Stimulated activated naive CD4-positive, alpha-beta T cell (primary cell): ENCODE measurements around the gene ELAVL1.
"Not testable (repeated sequence)": the region's sequence is repeated elsewhere in the genome, so short reads cannot be mapped to it uniquely, and the experiment has no call there.

ENCODE experiments used
- DNase-seq, 6 experiments: peaks; one replicate each; lab custom pipeline; 2025; lab: John Stamatoyannopoulos, UW

ELAVL1 gene

DNA sequence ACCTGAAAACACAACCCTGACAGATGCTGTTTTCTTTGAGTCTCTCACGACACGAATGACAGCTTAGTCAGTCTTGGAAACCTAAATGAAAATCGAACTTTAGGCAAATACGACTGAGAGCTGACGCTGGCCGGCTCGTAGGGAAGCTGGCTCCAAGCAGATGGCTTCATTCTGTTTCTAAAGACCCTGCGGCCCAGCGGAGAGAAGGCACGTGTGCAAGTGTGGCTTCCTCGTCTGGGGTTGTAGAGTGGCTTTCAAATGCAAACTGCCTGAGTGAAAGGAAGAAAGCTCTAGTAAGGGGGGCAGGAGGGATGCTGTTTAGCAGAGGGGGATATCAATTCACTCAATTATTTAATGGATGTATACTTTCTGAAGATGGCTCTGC is 35.9 kb downstream of the ELAVL1 start:
- no peak for DNase-seq

DNA sequence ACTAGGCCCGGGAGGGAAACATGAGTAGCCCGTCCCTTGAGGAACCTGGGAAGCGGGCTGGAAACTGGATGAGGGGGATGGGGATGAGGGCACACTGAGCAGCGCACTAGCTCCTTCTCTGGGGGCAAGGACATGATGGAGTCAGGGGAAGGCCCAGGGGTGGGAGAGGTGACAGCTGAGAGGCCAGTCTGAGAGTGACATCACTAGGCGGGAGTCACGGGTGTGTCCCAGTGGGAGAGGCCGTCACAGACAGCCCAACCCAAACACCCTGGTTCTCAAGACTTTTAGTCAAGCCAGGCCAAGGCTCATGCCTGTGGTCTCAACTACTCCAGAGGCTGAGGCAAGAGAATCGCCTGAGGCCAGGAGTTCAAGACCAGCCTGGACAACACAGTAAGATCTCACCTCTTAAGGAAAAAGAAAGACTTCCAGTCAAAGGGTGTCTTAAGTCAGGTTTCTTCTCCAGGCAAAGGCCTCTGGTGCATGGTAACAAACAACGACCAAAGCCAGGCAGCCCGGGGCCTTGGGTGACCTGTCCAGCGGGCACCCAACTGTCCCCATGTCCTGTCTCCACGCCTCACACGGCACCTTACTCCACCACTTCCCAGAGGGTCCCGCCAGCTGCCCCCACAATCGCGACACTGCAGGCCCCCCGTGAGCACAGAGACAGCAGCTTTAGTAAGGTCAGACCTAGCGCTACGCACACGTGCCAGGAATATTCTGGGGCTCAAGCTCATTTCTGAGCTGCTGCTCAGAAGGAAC is 36.5 kb downstream of the ELAVL1 start:
- no peak for DNase-seq

DNA sequence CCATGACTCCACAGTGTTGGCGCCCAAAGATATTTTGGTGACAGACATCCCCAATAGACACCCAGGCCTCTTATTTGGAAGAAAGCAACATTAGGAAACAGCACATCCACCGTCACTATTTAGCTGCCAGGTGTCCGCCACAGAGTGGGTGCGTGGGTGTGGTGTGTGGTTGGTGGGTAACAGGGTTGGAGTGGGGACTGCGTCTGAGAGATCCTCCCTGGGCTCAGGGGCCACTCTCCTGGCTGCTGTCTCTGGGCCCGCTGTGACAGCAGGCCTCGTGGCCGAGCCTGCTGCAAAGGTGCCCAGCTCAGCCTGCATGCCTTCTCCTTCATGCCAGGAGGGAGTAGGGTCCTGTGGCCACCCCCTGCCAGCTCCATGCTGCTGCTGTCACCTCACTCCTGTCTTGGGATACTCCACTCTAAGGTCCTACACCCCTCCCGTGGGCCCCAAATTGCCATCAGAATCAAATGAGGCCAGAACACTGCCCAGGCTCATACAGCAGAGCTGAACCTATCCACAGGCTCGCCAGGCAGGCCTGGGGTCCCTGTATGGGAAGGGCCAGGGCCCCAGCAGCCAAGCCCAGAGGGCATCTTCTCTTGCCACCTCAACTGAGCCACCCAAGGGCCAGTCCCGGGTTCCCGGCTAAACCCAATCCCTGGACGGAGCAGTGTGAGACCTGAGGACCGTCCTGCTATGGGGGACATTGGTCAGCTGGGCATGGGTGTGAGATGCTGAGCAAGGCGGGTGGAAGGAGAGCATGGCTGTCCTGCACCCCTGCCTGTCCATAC is 37.2 kb downstream of the ELAVL1 start:
- no peak for DNase-seq

DNA sequence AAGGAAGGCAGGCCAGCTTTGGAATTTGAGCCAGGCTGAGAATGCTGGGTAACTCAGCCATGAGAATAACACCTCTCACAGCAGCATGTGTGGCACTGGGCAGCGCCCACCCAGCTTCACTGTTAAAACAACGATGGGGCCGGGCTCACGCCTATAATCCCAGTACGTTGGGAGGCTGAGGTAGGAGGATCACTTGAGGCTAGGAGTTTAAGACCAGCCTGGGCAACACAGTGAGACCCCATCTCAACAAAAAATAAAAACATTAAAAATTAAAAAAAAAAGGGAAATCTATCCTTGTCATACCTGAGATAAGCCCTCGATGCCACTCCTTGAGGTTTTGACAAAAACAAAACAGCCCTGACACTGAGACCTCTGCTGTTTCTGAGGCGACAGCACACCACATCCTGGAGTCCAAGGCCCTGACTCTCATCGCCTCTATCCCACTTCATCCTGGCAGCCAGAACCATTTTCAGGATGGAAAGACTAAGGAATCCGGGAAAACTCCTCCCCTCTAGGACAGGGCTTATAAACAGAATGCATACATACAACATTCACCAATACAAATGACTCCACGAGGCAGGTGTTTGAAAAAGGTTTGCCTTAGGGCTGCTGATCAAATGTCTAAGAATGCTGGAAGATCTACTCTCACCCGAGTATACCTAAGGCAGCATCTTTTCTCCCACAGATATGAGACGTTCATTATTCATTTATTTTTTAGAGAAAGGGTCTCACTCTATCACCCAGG is 39.3 kb downstream of the ELAVL1 start:
- DNase-seq: no peak

DNA sequence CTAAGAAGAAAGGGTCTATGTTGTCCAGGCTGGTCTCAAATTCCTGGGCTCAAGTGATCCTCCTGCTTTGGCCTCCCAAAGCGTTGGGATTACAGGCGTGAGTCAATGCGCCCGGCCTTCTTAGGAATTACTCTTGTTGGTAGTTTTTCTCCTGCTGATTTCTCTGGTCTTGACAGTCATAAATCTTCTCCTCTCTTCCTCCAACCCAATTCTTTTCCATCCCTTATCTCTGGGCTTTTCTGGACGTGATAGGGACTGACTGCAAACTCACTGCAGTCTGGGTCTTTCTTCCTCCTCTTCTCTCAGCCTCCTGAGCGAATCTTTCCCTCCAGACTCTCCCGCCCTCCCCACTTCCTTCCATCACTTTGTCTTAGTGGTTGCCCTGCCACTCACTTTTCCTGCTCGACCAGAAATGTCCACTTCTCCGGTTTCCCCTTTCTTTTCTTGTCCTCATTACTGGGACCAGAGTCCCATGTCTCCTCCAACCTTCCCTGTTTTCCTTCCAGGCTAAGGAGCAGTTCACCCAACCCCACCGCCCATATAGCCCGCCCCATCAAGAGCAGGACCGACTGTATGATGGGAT is 40.1 kb downstream of the ELAVL1 start:
- DNase-seq: no peak

DNA sequence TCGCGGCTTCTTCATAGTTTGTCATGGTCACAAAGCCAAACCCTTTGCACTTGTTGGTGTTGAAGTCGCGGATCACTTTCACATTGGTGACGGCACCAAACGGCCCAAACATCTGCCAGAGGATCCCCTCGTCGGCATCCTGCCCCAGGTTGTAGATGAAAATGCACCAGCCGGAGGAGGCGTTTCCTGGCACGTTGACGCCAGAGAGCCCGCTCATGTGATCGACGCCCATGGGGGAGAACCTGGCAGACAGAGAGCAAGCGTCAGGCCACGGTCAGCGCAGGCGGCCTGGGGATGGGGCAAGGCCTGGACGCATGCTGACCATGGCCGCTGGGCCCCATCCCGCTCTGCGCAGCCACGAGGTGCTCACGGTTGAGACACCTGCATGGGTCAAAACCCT is 41.9 kb downstream of the ELAVL1 start:
- no peak for DNase-seq

DNA sequence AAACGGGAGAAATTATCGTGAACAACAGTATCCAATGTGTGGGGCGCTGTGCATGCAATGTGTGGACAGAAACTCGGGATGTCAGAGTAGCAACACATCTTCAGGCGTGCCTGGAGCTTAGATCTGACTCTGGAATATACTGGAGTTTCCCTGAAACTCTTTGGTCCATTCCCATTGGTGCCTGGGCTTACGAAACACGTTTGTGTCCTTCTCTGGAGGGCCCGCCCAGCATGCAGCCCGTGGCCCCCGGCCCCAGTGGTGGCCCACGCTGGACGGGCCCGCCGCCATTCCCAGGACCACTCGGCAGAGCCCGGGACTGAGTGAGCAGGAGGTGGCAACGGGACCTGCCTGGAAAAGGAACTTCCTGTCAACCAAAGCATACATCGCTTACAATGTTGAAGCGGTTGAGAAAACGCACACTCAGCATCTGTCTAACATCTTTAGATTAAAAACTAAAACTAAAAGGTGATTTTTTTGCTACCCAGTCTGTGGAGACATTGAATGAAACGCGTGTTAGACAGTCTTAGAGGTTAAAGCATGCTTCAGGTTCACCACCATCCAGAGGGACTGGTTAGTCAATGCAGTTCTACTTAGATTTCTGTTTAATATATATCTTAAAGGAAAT is 42.7 kb downstream of the ELAVL1 start:
- no peak for DNase-seq

DNA sequence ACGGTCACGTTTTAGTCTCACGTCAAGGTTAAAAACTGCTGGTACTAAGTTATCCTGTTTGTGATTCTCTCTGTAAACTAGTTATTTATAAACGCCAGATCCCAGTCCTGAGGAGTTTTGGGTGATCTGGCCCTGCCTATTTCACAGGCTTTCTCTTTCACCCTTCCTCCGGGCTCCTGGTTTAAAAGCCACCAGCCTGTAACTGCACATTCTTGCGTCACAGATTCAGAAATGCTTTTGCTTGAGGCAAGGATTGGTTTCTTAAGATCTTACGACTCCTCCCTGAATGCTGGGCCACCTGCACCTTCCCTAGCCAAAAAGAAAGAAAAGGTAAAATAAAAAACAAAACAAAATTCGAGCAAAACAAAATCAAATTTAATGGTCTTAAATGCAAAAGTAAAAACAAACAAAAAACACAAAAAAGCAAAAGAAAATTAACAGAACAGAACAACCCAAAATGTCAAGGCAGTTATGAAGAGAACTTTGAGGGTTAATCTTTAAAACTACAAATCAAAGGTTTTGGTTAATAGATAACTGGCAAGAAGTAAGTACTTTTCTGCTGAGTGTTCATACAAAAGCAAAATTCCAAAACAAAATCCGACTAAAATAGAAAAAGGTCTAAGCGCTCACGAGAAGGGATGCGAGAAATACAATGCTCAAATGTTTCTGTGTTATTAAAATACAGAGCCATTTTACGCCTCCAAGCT is 43.4 kb downstream of the ELAVL1 start:
- DNase-seq: no peak

DNA sequence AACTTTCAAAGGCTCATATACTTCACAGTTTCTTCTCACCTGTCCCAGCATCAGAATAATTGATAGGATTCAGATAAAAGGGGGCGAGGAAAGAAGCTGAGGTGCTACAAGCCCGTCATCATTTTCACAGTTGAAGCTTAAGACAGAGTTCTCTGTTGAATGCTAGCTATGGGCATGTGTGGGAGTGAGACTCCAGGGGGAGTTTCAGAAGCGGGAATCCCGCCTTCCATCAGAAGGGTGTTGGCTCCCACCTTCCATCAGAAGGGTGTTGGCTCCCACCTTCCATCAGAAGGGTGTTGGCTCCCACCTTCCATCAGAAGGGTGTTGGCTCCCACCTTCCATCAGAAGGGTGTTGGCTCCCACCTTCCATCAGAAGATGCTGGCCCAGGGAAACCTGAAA is 44.4 kb downstream of the ELAVL1 start:
- not testable (repeated sequence) for DNase-seq

DNA sequence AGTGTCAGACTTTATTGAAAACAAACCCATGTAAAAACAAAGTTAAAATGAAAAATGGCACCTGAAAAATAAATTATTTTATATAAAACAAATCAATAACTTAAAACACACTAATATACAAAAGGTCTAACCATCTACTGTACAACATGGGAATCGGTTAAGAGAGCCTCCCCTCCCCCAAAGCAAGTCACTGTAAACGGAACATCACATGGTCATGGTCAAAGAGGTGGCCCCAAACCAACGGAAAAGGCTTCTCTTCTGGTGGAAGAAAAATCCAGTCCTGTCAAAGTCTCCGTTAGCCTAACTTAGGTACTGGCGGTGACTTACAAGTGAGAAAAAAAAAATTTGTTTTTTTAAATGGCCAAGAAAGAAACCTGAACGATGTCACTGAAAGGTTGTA is 46.2 kb downstream of the ELAVL1 start:
- DNase-seq: no peak

DNA sequence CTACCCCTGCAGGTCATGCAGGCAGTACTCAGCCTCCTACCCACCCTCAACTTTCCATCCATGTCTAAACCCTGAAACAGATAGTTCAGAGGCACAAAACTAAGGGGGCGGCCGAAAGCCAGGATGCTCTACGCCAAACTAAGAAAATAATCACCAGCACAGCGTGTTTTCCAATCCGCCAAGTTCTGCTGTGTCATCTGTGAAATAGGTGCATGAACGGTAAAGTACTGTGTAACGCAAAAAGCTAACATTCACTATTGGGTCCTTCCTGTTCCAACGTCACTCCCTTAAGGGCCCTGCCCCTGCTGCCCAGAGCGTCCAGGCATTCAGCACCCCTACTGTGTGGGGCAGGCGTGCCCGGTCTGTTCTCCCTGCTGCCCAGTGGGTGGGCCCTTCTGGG is 49.7 kb downstream of the ELAVL1 start:
- no peak for DNase-seq

DNA sequence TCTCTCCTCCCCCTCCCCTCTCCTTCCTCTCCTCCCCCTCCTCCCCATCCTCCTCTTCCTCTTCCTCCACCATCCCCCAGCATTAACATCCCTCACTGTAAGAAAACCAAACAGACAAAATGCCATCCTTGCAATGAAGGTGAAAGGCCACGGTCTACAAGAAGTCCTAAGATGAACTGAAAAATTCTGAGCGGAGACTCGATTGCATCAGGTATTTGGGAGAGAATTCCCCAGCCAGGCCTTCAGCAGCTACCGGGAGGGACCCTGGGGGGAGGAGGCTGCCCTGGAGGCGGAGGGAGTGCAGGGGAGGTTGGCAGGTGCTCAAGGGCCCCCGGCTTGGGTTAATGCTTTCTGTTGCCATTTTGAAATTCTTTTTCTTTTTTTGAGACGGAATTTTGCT is 51.9 kb downstream of the ELAVL1 start:
- DNase-seq: no peak

DNA sequence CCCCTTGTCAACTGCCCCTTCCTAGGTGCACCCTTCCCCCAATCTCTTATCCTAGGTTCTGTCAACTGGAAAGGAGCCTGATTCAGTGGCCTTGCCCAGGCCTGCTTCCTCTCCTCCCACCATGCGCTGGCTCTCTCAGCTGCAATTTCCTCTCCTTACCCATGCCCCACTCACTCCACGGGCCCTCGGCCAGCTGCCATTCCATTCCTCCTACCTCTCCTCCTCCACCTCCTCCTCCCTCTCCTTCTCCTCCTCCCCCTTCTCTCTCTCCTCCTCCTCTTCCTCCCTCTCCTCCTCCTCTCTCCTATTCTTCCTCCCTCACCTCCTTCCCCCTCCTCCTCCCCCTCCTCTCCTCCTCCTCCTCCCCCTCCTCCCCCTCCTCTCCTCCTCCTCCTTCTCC is 52.4 kb downstream of the ELAVL1 start:
- no peak for DNase-seq

DNA sequence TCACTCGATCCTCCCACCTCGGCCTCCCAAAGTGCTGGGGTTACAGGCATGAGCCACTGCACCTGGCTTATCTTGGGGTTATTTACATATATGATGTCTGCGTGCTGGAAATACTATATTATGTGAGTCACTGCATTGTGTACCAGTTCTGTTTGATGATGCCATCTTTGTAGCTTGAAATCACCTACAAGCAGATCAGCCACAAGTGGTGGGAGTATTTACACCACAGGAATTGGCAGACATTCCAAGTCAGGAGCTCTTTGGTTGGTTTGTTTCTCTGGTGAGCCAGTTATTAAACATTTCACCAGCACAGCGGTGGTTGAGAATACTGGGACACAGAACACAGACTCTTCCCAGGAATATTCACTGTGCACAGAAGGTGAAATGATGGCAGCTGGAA is 57.5 kb downstream of the ELAVL1 start:
- no peak for DNase-seq

DNA sequence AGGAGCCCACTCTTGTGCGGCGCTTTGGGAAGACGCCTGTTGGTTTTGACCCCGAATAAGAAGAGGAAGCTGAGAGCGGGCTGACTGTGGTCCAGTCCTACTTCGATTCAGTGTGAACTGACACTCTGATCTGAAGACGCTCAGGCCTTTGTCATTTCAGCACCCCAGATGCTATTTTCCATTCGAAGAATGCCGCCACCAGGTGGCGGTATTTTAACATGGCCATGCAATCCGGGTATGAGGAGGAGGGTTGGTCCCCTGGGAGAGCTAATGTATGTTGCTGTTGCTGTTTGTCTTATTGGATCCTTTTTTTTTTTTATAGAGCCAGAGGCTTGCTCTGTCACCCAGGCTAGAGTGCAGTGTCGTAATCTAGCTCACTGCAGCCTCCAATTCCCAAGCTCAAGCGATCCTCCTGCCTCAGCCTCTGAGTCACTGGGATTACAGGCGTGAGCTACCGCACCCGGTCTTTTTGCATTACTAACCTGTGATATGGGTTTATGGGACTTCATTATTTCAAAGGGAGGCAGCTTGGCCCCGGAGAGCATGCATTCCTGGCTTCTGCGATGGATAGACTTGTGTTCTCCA is 61.2 kb downstream of the ELAVL1 start:
- DNase-seq: peak; percentile 72 to 91 (median 82)

DNA sequence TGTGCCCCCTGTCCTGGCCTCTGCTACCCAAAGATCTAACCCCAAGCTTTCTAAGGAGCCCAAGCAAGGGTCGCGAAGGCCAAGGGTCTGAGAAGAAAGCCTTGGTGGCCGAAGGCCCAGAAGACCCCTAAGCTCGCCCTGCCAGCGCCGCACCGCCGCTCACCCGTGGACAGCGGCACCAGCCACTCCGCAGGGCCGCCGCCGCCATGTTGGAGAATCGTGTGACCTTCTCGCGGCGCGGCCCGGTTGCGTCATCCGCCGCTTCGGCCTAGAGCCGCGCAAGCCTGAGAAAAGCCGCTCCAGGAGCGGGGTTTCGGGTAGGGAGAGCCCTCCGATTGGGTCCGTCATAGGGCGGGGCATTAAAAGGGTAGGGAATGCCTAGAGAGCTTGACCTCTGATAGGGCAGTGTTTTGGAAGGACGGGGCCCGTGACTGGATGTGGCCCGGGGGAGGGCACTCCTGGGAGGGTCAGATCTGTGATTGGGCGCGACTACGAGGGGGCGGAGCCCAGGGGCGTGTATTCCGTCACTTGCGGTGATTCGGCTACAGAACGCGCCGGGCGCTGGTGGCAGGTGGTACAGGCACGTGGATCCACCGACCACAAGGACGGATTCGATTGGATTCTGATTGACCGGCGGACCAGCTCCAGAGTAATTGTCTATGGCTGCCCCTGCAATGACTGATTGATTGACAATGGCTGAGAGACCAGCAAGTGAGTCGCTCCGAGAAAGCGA is 61.8 kb downstream of the ELAVL1 start, which contains the start of gene TIMM44:
TSS of gene TIMM44 (minus strand) at position 223 of the 733 bp plus-strand sequence. CDS start at position 208, 15 bp downstream.
- DNase-seq: peak; percentile 93 to 99 (median 98)

DNA sequence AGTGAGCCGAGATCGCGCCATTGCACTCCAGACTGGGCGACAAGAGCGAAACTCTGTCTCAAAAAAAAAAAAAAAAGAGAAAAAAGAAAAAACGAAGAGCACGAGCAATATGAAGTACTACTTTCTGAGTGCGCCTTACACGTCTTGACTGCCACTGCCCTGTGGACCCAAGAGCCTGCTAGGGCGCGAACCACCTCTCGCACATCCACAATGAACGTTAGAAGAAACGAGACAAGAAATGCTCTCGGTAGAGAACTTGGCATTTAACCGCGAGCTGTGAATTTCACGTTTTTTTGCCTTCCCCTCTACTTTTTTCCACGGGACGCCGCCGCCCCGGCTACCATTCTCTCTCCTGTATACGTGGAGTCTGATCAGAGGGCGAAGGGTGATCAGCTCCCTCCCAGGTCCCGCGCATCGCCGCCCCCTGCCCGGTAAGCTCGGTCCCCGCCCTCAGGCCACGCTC is 62.4 kb downstream of the ELAVL1 start:
- peak in 1 of 6 experiments; percentile 59 for DNase-seq

DNA sequence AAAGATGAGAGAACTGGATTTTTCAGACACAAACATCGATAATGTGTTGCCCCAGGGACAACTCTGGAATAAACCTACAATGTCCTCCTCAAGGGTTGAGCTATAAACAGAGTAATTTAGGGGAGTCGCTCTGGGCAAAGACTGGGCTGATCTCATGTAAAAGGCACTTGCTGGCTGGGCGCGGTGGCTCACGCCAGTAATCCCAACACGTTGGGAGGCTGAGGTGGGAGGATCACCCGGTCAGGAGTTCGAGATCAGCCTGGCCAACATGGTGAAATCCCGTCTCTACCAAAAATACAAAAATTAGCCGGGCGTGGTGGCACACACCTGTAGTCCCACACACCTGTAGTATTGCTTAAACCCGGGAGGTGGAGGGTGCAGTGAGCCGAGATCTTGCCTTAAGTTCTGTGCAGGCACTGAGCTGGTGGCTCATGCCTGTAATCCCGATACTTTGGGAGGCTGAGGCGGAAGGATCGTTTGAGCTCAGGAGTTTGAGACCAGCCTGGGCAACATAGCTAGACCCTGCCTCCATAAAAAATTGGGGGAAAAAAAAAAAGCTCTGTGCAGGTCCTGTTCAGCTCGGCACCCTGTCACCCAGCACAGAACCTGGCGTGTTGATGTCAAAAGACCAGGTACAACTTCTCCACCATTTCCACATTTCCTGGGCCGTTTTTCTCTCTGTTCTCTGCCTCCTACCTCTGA is 63.4 kb downstream of the ELAVL1 start:
- no peak for DNase-seq

DNA sequence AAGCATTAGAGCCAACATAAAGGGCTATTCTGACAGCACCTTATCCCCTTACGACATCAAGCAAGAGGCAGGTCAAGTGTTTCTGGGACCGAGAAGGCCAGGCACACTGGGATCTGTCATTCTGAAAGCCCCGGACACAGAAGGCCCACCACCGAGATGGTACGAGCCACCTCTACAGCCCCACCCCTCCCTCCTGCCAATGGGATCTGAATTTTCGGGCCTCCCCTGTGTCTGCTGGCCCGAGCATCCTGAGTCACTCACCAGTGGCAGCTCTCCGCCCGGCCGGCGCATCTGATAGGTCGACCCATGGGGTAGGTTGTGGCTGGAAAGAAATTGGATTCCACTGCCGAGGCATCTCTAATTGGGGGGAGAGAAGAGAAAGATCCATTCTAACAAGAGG is 64.6 kb downstream of the ELAVL1 start:
- DNase-seq: no peak
